ENCODE results near the gene LAIR2.
"Not testable (repeated sequence)": the region's sequence is repeated elsewhere in the genome, so short reads cannot be mapped to it uniquely, and the experiment has no call there.

Gene LAIR2

DNA sequence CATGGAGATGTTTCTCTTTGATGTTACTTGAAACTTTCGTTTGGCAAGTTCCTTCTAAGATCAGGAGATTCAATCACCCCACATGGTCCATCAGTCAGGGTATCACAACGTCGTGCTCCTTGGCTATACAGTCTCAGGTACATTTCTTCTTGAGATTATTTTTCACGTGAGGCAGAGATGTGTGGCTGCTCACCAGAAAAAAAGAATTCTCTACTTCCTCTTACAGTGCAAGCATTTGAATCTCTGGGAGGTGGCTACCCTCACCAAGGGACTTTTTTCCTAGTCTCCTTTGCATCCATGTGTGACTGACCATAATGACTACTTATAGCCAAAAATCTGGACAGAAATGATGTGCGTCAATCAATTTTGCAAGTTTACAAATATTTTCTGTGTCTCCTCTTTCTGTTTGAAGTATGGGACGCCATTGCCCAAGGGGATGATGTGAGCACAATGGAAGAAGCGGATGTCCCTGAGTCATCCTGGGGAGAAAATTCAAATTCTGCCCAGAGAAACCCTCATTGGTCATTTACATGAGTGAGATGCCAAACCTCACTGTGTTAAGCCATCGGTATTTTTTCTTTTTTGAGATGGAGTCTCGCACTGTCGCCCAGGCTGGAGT, 8.6 kb upstream of the LAIR2 start:
- Histone ChIP-seq H2BK120ac (ENCODE audit: low read depth, low read length) (no peak overlapping the region), H3K4ac (ENCODE audit: low read length) (no peak overlapping the region), H3K36me3 (replicated peaks in 1 of 2; ENCODE audit: control insufficient read depth in 2 of 2, insufficient read depth in 2 of 2, low read length in 2 of 2) (no peaks in the 10 kb centered on the region), H3K4me3 (ENCODE audit: low read length in 2 of 2) (no peak overlapping the region), H3K23ac (ENCODE audit: low read depth, low read length, poor library complexity) (no peak overlapping the region), H2BK15ac (ENCODE audit: low read length) (no peak overlapping the region), H4K91ac (ENCODE audit: low read depth, low read length, poor library complexity) (no peak overlapping the region), H4K8ac (ENCODE audit: low read depth, low read length) (no peak overlapping the region), H3K79me1 (ENCODE audit: low read depth, low read length) (no peaks in the 10 kb centered on the region), H3K27me3 (ENCODE audit: control insufficient read depth in 3 of 3, insufficient read depth in 3 of 3, low read depth in 1 of 3, low read length in 3 of 3) (peaks cover 0 to 15% (median 0%) of the 10 kb centered on the region in 3 experiments), H3K18ac (ENCODE audit: low read length) (no peak overlapping the region), H3K9ac (ENCODE audit: low read depth, low read length, poor library complexity) (no peak overlapping the region), H3K9me3 (replicated peaks in 1 of 2; ENCODE audit: control insufficient read depth in 2 of 2, insufficient read depth in 1 of 2, low read depth in 1 of 2, low read length in 2 of 2) (peaks cover 0 to 11% of the 10 kb centered on the region in 2 donors), H2BK5ac (ENCODE audit: low read length) (no peak overlapping the region), H2AK5ac (ENCODE audit: low read depth, low read length) (no peak overlapping the region), H3K27ac (replicated peaks; ENCODE audit: low read length) (no peak overlapping the region), H3K14ac (ENCODE audit: low read length) (no peak overlapping the region), H2BK12ac (ENCODE audit: low read length) (no peak overlapping the region), H3K4me1 (ENCODE audit: control insufficient read depth in 2 of 2, insufficient read depth in 1 of 2, low read depth in 1 of 2, low read length in 2 of 2) (no peaks in the 10 kb centered on the region), H3K4me2 (ENCODE audit: insufficient read depth, low read length, poor library complexity, severe bottlenecking) (no peak overlapping the region), H2AFZ (ENCODE audit: low read length) (no peak overlapping the region)
- no CpG with 5 or more reads among the region's 10 CpGs for WGBS, 2 donors (ENCODE audit: extremely low coverage in 2 of 2, insufficient read length in 2 of 2, insufficient replicate concordance in 1 of 2)
- no peak for DNase-seq (ENCODE audit: low spot score)

DNA sequence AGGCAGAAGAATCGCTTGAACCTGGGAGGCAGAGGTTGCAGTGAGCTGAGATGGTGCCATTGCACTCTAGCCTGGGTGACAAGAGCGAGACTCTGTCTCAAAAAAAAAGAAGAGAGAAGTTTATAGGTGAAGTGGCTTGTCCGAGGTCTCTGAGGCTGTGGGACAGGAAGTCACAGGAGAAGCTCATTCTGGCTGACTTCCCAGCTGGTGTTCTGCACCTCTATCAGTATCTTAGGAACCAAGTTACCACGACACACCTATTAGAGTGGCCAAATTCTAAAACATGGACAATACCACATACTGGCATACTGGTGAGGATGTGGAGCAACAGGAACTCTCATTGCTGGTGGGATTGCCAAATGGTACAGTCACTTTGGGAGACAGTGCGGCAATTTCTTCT, 7.3 kb upstream of the LAIR2 start:
- WGBS, 2 donors (ENCODE audit: extremely low coverage in 2 of 2, insufficient read length in 2 of 2, insufficient replicate concordance in 1 of 2) = no CpG with 5 or more reads among the region's 5 CpGs
- H3K79me1 ChIP-seq (ENCODE audit: low read depth, low read length); H3K14ac ChIP-seq (ENCODE audit: low read length); H2AK5ac ChIP-seq (ENCODE audit: low read depth, low read length); H3K4ac ChIP-seq (ENCODE audit: low read length); H2BK5ac ChIP-seq (ENCODE audit: low read length); H2BK15ac ChIP-seq (ENCODE audit: low read length); H4K8ac ChIP-seq (ENCODE audit: low read depth, low read length); H3K27me3 ChIP-seq (ENCODE audit: control insufficient read depth in 3 of 3, insufficient read depth in 3 of 3, low read depth in 1 of 3, low read length in 3 of 3); H3K23ac ChIP-seq (ENCODE audit: low read depth, low read length, poor library complexity); H2BK12ac ChIP-seq (ENCODE audit: low read length); H3K18ac ChIP-seq (ENCODE audit: low read length); H3K4me2 ChIP-seq (ENCODE audit: insufficient read depth, low read length, poor library complexity, severe bottlenecking); H3K36me3 ChIP-seq (replicated peaks in 1 of 2; ENCODE audit: control insufficient read depth in 2 of 2, insufficient read depth in 2 of 2, low read length in 2 of 2); H4K91ac ChIP-seq (ENCODE audit: low read depth, low read length, poor library complexity); H3K4me1 ChIP-seq (ENCODE audit: control insufficient read depth in 2 of 2, insufficient read depth in 1 of 2, low read depth in 1 of 2, low read length in 2 of 2); H2BK120ac ChIP-seq (ENCODE audit: low read depth, low read length); H3K4me3 ChIP-seq (ENCODE audit: low read length in 2 of 2); H3K9me3 ChIP-seq (replicated peaks in 1 of 2; ENCODE audit: control insufficient read depth in 2 of 2, insufficient read depth in 1 of 2, low read depth in 1 of 2, low read length in 2 of 2); H3K27ac ChIP-seq (replicated peaks; ENCODE audit: low read length); DNase-seq (ENCODE audit: low spot score); H2AFZ ChIP-seq (ENCODE audit: low read length); H3K9ac ChIP-seq (ENCODE audit: low read depth, low read length, poor library complexity): not testable (repeated sequence)

DNA sequence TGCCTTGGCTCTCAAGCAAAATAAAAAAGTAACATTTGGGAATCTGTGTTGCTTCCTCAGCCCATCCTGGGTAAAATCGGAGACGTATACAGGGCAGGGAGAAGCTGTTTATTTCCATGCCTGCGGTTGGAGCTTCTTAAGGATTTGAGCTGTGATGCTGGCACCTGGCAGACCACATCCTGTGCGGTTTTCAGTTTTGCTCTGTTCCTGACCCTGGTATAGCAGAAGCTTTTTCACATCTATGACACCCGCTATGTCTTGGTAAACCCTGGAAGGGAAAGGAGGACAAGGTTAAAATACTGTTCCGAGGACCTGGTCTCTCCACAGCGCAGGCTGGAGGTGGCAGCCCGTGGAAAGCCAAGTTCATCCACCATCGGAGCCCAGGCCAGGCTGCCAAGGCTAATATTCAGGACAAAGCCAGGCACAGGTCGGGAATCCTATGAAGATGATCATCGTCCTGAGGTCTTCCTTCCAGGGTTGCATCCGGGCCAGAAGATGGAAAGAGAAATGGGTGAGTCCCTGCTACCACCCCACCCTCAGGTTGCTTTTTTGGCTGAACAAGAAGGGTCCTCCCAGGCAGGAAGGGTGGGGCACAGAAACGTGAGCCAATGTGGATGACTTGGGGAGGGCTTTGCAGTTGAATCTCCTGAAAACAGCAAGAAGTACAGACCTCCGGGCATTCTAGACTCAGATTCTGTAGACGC, 4.7 kb upstream of the LAIR2 start:
- not testable (repeated sequence) for H3K9me3 ChIP-seq (replicated peaks in 1 of 2; ENCODE audit: control insufficient read depth in 2 of 2, insufficient read depth in 1 of 2, low read depth in 1 of 2, low read length in 2 of 2); H3K14ac ChIP-seq (ENCODE audit: low read length); H4K91ac ChIP-seq (ENCODE audit: low read depth, low read length, poor library complexity); H2BK12ac ChIP-seq (ENCODE audit: low read length); H2BK15ac ChIP-seq (ENCODE audit: low read length); H3K79me1 ChIP-seq (ENCODE audit: low read depth, low read length); H3K4ac ChIP-seq (ENCODE audit: low read length); H3K36me3 ChIP-seq (replicated peaks in 1 of 2; ENCODE audit: control insufficient read depth in 2 of 2, insufficient read depth in 2 of 2, low read length in 2 of 2); H2AK5ac ChIP-seq (ENCODE audit: low read depth, low read length); H3K4me1 ChIP-seq (ENCODE audit: control insufficient read depth in 2 of 2, insufficient read depth in 1 of 2, low read depth in 1 of 2, low read length in 2 of 2); H3K9ac ChIP-seq (ENCODE audit: low read depth, low read length, poor library complexity); H2BK120ac ChIP-seq (ENCODE audit: low read depth, low read length); H3K4me3 ChIP-seq (ENCODE audit: low read length in 2 of 2); H2AFZ ChIP-seq (ENCODE audit: low read length); H3K27ac ChIP-seq (replicated peaks; ENCODE audit: low read length); DNase-seq (ENCODE audit: low spot score); H2BK5ac ChIP-seq (ENCODE audit: low read length); H3K4me2 ChIP-seq (ENCODE audit: insufficient read depth, low read length, poor library complexity, severe bottlenecking); H3K18ac ChIP-seq (ENCODE audit: low read length); H3K23ac ChIP-seq (ENCODE audit: low read depth, low read length, poor library complexity); H4K8ac ChIP-seq (ENCODE audit: low read depth, low read length)
- no CpG with 5 or more reads among the region's 15 CpGs for WGBS, 2 donors (ENCODE audit: extremely low coverage in 2 of 2, insufficient read length in 2 of 2, insufficient replicate concordance in 1 of 2)
- H3K27me3 ChIP-seq (ENCODE audit: control insufficient read depth in 3 of 3, insufficient read depth in 3 of 3, low read depth in 1 of 3, low read length in 3 of 3) = peaks cover 0 to 13% (median 0%) of the 10 kb centered on the region in 3 experiments

DNA sequence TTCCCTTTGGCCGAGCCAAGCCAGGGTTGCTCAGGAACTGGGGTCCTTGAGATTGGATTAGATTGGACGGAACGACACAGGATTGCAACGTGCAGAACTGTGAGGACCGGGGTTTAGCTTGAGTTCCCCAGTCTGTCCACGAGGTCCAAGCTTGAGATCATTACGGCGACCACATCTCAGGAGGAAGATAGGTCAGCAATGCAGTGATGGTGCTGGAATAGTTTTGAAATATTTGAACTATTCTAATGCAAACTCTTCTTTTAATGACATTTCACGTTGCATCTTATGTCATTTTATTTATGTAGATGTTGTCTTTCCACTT, 4.2 kb upstream of the LAIR2 start:
- H2BK12ac ChIP-seq (ENCODE audit: low read length); H3K27ac ChIP-seq (replicated peaks; ENCODE audit: low read length); H2AK5ac ChIP-seq (ENCODE audit: low read depth, low read length); H4K91ac ChIP-seq (ENCODE audit: low read depth, low read length, poor library complexity); H3K14ac ChIP-seq (ENCODE audit: low read length); H2BK5ac ChIP-seq (ENCODE audit: low read length); H3K9me3 ChIP-seq (replicated peaks in 1 of 2; ENCODE audit: control insufficient read depth in 2 of 2, insufficient read depth in 1 of 2, low read depth in 1 of 2, low read length in 2 of 2); H3K18ac ChIP-seq (ENCODE audit: low read length); H2AFZ ChIP-seq (ENCODE audit: low read length); H4K8ac ChIP-seq (ENCODE audit: low read depth, low read length); H3K4me3 ChIP-seq (ENCODE audit: low read length in 2 of 2); H3K4ac ChIP-seq (ENCODE audit: low read length); H3K36me3 ChIP-seq (replicated peaks in 1 of 2; ENCODE audit: control insufficient read depth in 2 of 2, insufficient read depth in 2 of 2, low read length in 2 of 2); H3K9ac ChIP-seq (ENCODE audit: low read depth, low read length, poor library complexity); H3K23ac ChIP-seq (ENCODE audit: low read depth, low read length, poor library complexity); H3K4me1 ChIP-seq (ENCODE audit: control insufficient read depth in 2 of 2, insufficient read depth in 1 of 2, low read depth in 1 of 2, low read length in 2 of 2); H3K79me1 ChIP-seq (ENCODE audit: low read depth, low read length); DNase-seq (ENCODE audit: low spot score); H2BK15ac ChIP-seq (ENCODE audit: low read length); H3K4me2 ChIP-seq (ENCODE audit: insufficient read depth, low read length, poor library complexity, severe bottlenecking); H2BK120ac ChIP-seq (ENCODE audit: low read depth, low read length): not testable (repeated sequence)
- peaks cover 0 to 13% (median 0%) of the 10 kb centered on the region in 3 experiments for H3K27me3 ChIP-seq (ENCODE audit: control insufficient read depth in 3 of 3, insufficient read depth in 3 of 3, low read depth in 1 of 3, low read length in 3 of 3)
- no CpG with 5 or more reads among the region's 9 CpGs for WGBS, 2 donors (ENCODE audit: extremely low coverage in 2 of 2, insufficient read length in 2 of 2, insufficient replicate concordance in 1 of 2)
